ENCODE data around the gene PPP1R26. TPM values are rescaled to one million over a fixed set of nuclear protein-coding genes. Genes with fewer than 3 reads are reported as not detected.
A peak's percentile ranks its signal among the peaks of the same experiment; 100 is the strongest.

Gene PPP1R26
- polyA plus RNA-seq, 1 donor from 2014 or later = 20.1 TPM

DNA sequence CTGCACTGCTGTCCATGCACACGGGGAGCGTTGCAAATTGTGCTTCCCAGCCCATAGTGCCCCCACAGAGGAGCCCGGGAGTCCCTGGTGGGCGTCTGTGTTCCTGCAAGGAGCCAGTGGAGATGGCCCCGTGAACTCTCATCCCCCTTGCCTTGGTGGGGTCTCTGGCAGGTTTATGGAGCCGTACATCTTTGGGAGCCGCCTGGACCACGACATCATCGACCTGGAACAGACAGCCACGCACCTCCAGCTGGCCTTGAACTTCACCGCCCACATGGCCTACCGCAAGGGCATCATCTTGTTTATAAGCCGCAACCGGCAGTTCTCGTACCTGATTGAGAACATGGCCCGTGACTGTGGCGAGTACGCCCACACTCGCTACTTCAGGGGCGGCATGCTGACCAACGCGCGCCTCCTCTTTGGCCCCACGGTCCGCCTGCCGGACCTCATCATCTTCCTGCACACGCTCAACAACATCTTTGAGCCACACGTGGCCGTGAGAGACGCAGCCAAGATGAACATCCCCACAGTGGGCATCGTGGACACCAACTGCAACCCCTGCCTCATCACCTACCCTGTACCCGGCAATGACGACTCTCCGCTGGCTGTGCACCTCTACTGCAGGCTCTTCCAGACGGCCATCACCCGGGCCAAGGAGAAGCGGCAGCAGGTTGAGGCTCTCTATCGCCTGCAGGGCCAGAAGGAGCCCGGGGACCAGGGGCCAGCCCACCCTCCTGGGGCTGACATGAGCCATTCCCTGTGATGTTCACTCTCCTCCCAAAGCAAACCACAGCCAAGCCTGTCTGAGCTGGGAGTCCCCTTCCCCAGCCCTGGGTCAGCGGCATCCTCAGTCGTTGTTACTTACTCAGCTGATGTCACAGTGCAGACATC is 24.0 kb downstream of the PPP1R26 start:
- Histone ChIP-seq H3K79me2 (replicated peaks; ENCODE audit: insufficient read depth, low read length) (peaks cover 12% of the 10 kb centered on the region), H3F3A (ENCODE audit: insufficient read depth, low read length, poor library complexity, severe bottlenecking) (no peaks in the 10 kb centered on the region), H3K27ac (ENCODE audit: low read length) (no peak overlapping the region), H2AFZ (ENCODE audit: low read depth, low read length) (no peak overlapping the region), H3K9me3 (ENCODE audit: low read length) (no peaks in the 10 kb centered on the region), H3K36me3 (ENCODE audit: insufficient read depth, low read length) (no peaks in the 10 kb centered on the region), H3K4me2 (ENCODE audit: low read length) (no peak overlapping the region), H4K20me1 (ENCODE audit: insufficient read depth) (no peaks in the 10 kb centered on the region), H3K4me3 (ENCODE audit: low read length) (no peak overlapping the region), H3K9ac (ENCODE audit: low read length) (no peak overlapping the region), H3K27me3 (ENCODE audit: insufficient read depth, low read depth, low read length) (no peaks in the 10 kb centered on the region), H3K9me2 (ENCODE audit: insufficient read depth, low read length) (no peaks in the 10 kb centered on the region)
- TF ChIP-seq EZH2 (IDR thresholded peaks at IDR 0.05; ENCODE audit: borderline replicate concordance, insufficient read depth, low read length, poor library complexity, severe bottlenecking) (no peak), RAD21 (conservative IDR thresholded peaks at IDR 0.05) (no peak), MXI1 (conservative IDR thresholded peaks at IDR 0.05; ENCODE audit: poor library complexity, severe bottlenecking) (no peak), SMC3 (conservative IDR thresholded peaks at IDR 0.05; ENCODE audit: poor library complexity) (no peak), EP300 (conservative IDR thresholded peaks at IDR 0.05; ENCODE audit: poor library complexity, severe bottlenecking) (no peak), TAF1 (IDR thresholded peaks at IDR 0.05; ENCODE audit: low read depth) (no peak)
- TF ChIP-seq, protein P1, sequence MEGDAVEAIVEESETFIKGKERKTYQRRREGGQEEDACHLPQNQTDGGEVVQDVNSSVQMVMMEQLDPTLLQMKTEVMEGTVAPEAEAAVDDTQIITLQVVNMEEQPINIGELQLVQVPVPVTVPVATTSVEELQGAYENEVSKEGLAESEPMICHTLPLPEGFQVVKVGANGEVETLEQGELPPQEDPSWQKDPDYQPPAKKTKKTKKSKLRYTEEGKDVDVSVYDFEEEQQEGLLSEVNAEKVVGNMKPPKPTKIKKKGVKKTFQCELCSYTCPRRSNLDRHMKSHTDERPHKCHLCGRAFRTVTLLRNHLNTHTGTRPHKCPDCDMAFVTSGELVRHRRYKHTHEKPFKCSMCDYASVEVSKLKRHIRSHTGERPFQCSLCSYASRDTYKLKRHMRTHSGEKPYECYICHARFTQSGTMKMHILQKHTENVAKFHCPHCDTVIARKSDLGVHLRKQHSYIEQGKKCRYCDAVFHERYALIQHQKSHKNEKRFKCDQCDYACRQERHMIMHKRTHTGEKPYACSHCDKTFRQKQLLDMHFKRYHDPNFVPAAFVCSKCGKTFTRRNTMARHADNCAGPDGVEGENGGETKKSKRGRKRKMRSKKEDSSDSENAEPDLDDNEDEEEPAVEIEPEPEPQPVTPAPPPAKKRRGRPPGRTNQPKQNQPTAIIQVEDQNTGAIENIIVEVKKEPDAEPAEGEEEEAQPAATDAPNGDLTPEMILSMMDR (IDR thresholded peaks at IDR 0.05; ENCODE audit: poor library complexity, severe bottlenecking) = no peak
- TF ChIP-seq, protein P2, sequence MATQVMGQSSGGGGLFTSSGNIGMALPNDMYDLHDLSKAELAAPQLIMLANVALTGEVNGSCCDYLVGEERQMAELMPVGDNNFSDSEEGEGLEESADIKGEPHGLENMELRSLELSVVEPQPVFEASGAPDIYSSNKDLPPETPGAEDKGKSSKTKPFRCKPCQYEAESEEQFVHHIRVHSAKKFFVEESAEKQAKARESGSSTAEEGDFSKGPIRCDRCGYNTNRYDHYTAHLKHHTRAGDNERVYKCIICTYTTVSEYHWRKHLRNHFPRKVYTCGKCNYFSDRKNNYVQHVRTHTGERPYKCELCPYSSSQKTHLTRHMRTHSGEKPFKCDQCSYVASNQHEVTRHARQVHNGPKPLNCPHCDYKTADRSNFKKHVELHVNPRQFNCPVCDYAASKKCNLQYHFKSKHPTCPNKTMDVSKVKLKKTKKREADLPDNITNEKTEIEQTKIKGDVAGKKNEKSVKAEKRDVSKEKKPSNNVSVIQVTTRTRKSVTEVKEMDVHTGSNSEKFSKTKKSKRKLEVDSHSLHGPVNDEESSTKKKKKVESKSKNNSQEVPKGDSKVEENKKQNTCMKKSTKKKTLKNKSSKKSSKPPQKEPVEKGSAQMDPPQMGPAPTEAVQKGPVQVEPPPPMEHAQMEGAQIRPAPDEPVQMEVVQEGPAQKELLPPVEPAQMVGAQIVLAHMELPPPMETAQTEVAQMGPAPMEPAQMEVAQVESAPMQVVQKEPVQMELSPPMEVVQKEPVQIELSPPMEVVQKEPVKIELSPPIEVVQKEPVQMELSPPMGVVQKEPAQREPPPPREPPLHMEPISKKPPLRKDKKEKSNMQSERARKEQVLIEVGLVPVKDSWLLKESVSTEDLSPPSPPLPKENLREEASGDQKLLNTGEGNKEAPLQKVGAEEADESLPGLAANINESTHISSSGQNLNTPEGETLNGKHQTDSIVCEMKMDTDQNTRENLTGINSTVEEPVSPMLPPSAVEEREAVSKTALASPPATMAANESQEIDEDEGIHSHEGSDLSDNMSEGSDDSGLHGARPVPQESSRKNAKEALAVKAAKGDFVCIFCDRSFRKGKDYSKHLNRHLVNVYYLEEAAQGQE (IDR thresholded peaks at IDR 0.05; ENCODE audit: borderline replicate concordance) = no peak

GRCh38 chr9:135504262-135505243 is 25.0 kb downstream of the PPP1R26 start:
- H3K9me2 ChIP-seq (ENCODE audit: insufficient read depth, low read length) = no peaks in the 10 kb centered on the region
- H3K79me2 ChIP-seq (replicated peaks; ENCODE audit: insufficient read depth, low read length) = peaks cover 12% of the 10 kb centered on the region
- H3F3A ChIP-seq (ENCODE audit: insufficient read depth, low read length, poor library complexity, severe bottlenecking) = no peaks in the 10 kb centered on the region
- H3K27ac ChIP-seq (ENCODE audit: low read length) = no peak overlapping the region
- H3K9me3 ChIP-seq (ENCODE audit: low read length) = no peaks in the 10 kb centered on the region
- no peak overlapping the region for H2AFZ ChIP-seq (ENCODE audit: low read depth, low read length)
- no peaks in the 10 kb centered on the region for H4K20me1 ChIP-seq (ENCODE audit: insufficient read depth)
- H3K27me3 ChIP-seq (ENCODE audit: insufficient read depth, low read depth, low read length) = no peaks in the 10 kb centered on the region
- H3K4me2 ChIP-seq (ENCODE audit: low read length) = no peak overlapping the region
- no peaks in the 10 kb centered on the region for H3K36me3 ChIP-seq (ENCODE audit: insufficient read depth, low read length)
- H3K4me3 ChIP-seq (ENCODE audit: low read length) = no peak overlapping the region
- no peak overlapping the region for H3K9ac ChIP-seq (ENCODE audit: low read length)
- no peak for TF ChIP-seq TAF1 (IDR thresholded peaks at IDR 0.05; ENCODE audit: low read depth)
- peak; percentile 44 for TF ChIP-seq RAD21 (conservative IDR thresholded peaks at IDR 0.05)
- TF ChIP-seq, protein P2 (IDR thresholded peaks at IDR 0.05; ENCODE audit: borderline replicate concordance) = no peak
- TF ChIP-seq, protein P1 (IDR thresholded peaks at IDR 0.05; ENCODE audit: poor library complexity, severe bottlenecking) = peak; percentile 71
- no peak for TF ChIP-seq POLR2AphosphoS5 (IDR thresholded peaks at IDR 0.05)
- TF ChIP-seq SMC3 (conservative IDR thresholded peaks at IDR 0.05; ENCODE audit: poor library complexity) = peak; percentile 52
- TF ChIP-seq EP300 (conservative IDR thresholded peaks at IDR 0.05; ENCODE audit: poor library complexity, severe bottlenecking) = no peak
- no peak for TF ChIP-seq MXI1 (conservative IDR thresholded peaks at IDR 0.05; ENCODE audit: poor library complexity, severe bottlenecking)
- no peak for TF ChIP-seq EZH2 (IDR thresholded peaks at IDR 0.05; ENCODE audit: borderline replicate concordance, insufficient read depth, low read length, poor library complexity, severe bottlenecking)
